Dermis microvascular lymphatic vessel endothelial cell (primary cell): Measurements from ENCODE around the gene ZFP2. TPM values are rescaled to one million over a fixed set of nuclear protein-coding genes. Genes with fewer than 3 reads are reported as not detected.

Experiments
- DNase-seq, 2 donors: peaks; one replicate each; pipeline versions ENCODE4 v3.0.0 to v3.0.0-alpha.2; 2010; ENCODE audit warnings: low read depth in 2 of 2
- total RNA-seq: library from RNA; depleted of rRNA; stranded (reverse); fragments of >200 nt; gene quantifications from 2 replicates; pipeline ENCODE4 v1.2.1, GENCODE V29; 2014

Gene ZFP2
- total RNA-seq, 1 donor from 2014 or later, result 0.39 TPM

GRCh38 chr5:178981381-178981780 lies 85.7 kb downstream of the ZFP2 start:
- no peak for DNase-seq

Other genes with a start within 250 kb of the ZFP2 start
- 5.9 and 6.4 TPM in 2 replicates for gene ZNF354A, start 165.3 kb upstream of the ZFP2 start, total RNA-seq
- gene ZNF354B, start 36.0 kb upstream of the ZFP2 start, total RNA-seq, result 3.2 and 6.1 TPM in 2 replicates
- 0.26 and 0.63 TPM in 2 replicates for gene ZNF454, start 45.3 kb downstream of the ZFP2 start, total RNA-seq
- not detected in 2 replicates for gene GRM6, start 99.4 kb downstream of the ZFP2 start, total RNA-seq
- gene ZNF879, start 127.9 kb downstream of the ZFP2 start, total RNA-seq, result 2.6 and 4.2 TPM in 2 replicates
- 4.9 and 5.8 TPM in 2 replicates for gene ZNF354C, start 164.5 kb downstream of the ZFP2 start, total RNA-seq